Left lung (tissue), 10 donors: ENCODE measurements around the gene TSC22D3. TPM values are rescaled to one million over a fixed set of nuclear protein-coding genes. Genes with fewer than 3 reads are reported as not detected.
"Not testable (repeated sequence)": the region's sequence is repeated elsewhere in the genome, so short reads cannot be mapped to it uniquely, and the experiment has no call there.

Experiments used
- ATAC-seq: fragments of 200-7000 bp; cut with Tn5 transposase; one replicate; pipeline ENCODE4 v1.9.1; 2020; ENCODE audit warnings: moderate library complexity
- DNase-seq, 4 donors: peaks; one replicate each; pipeline ENCODE4 v3.0.0-alpha.2; 2013 to 2020
- H3K27ac ChIP-seq, 2 donors: fragments of 200-600 bp; sonication (generic) in 1 of 2; one replicate each; pipeline versions ENCODE4 v1.5.0 to v1.8.0; 2020 to 2021
- H3K27me3 ChIP-seq, 2 donors: fragments of 200-600 bp; sonication (generic) in 1 of 2; one replicate each; pipeline versions ENCODE4 v1.5.0 to v1.8.0; 2020 to 2021
- H3K36me3 ChIP-seq, 2 donors: fragments of 200-600 bp; sonication (generic) in 1 of 2; one replicate each; pipeline versions ENCODE4 v1.5.0 to v1.8.0; 2020 to 2021
- H3K4me1 ChIP-seq, 2 donors: fragments of 200-600 bp; one replicate each; pipeline ENCODE4 v1.8.0; 2021
- H3K4me3 ChIP-seq, 2 donors: fragments of 200-600 bp; sonication (generic) in 1 of 2; one replicate each; pipeline versions ENCODE4 v1.5.0 to v1.8.0; 2020 to 2021; ENCODE audit warnings: mild to moderate bottlenecking in 1 of 2
- H3K9me3 ChIP-seq, 2 donors: fragments of 200-600 bp; sonication (generic) in 1 of 2; one replicate each; pipeline versions ENCODE4 v1.5.0 to v1.8.0; 2020 to 2021
- CTCF ChIP-seq, 2 donors: fragments of 200-600 bp; sonication (generic) in 1 of 2; IDR thresholded peaks; one replicate each; pipeline versions ENCODE4 v1.5.0 to v1.8.0; 2021; ENCODE audit warnings: antibody characterized with exemption in 2 of 2
- intact Hi-C, 2 donors: fragments of 100-400 bp; cut with DNase I; formaldehyde crosslinking; loops; one replicate each; pipeline versions ENCODE4 v1.11.2 to v1.14.2; 2022
- polyA plus RNA-seq, 6 donors: library from polyadenylated mRNA; unstranded; fragments of 120-200 nt; gene quantifications; one replicate each; pipeline ENCODE4 v1.2.1, GENCODE V29; 2013; ENCODE audit not compliant: insufficient read length in 6 of 6
- total RNA-seq, 2 donors: library from RNA; stranded (reverse); fragmentation: NEBNext Ultra II Directional; extraction: Animal tissue kit (Norgen Biotek cat#: 25700); gene quantifications; one replicate each; pipeline ENCODE4 v1.2.1, GENCODE V29; 2021
- donor health status: DM: no; HTN: yes; CAD: no.
- donor health status: DM: no; HTN: no; CAD: no.

The TSC22D3 gene
- total and polyA plus RNA-seq, 8 donors = 119 to 156 (median 126) TPM

GRCh38 chrX:107674480-107675364, 100.9 kb downstream of the TSC22D3 start:
- Histone ChIP-seq H3K4me3 (peak overlapping the region in 1 of 2 donors; percentile 52), H3K27me3 (peaks cover 0 to 2% of the 10 kb centered on the region in 2 donors), H3K9me3 (no peaks in the 10 kb centered on the region), H3K4me1 (peaks cover 30 to 51% of the 10 kb centered on the region in 2 donors), H3K27ac (peak overlapping the region; percentile 83 to 99), H3K36me3 (no peaks in the 10 kb centered on the region)
- no peak for TF ChIP-seq CTCF (IDR thresholded peaks at IDR 0.05)
- DNase-seq = peak in 1 of 4 donors; percentile 69
- ATAC-seq = peak; percentile 7
- intact Hi-C loops = loop anchor here in 1 of 2 donors (5.0 kb wide), 1 partner anchor 43 kb away; no protein-coding TSS in a partner anchor

- Histone ChIP-seq H3K9me3 (no peaks in the 10 kb centered on the region), H3K4me1 (peaks cover 30 to 46% of the 10 kb centered on the region in 2 donors), H3K36me3 (no peaks in the 10 kb centered on the region), H3K4me3 (peak overlapping the region in 1 of 2 donors; percentile 52), H3K27me3 (peaks cover 0 to 2% of the 10 kb centered on the region in 2 donors), H3K27ac (peak overlapping the region; percentile 83 to 99)
- peak in 2 of 4 donors; percentile 87 to 88 for DNase-seq
- peak in 1 of 2 donors; percentile 35 for TF ChIP-seq CTCF (IDR thresholded peaks at IDR 0.05)
- peak; percentile 62 for ATAC-seq
- intact Hi-C loops = no loop called here
These were observed 101.6 kb downstream of the TSC22D3 start for GRCh38 chrX:107673933-107674479.

- peaks cover 30 to 41% of the 10 kb centered on the region in 2 donors for H3K4me1 ChIP-seq
- no peaks in the 10 kb centered on the region for H3K9me3 ChIP-seq
- DNase-seq (no peak), ATAC-seq (no peak)
- peaks cover 0 to 2% of the 10 kb centered on the region in 2 donors for H3K27me3 ChIP-seq
- intact Hi-C loops = no loop called here
- no peaks in the 10 kb centered on the region for H3K36me3 ChIP-seq
- peak overlapping the region; percentile 83 to 99 for H3K27ac ChIP-seq
- TF ChIP-seq CTCF (IDR thresholded peaks at IDR 0.05) = no peak
- H3K4me3 ChIP-seq = no peak overlapping the region
These were observed 102.2 kb downstream of the TSC22D3 start for GRCh38 chrX:107673431-107673830.

GRCh38 chrX:107672955-107673378, 102.6 kb downstream of the TSC22D3 start:
- H3K27ac ChIP-seq = peak overlapping the region; percentile 83 to 99
- H3K9me3 ChIP-seq = no peaks in the 10 kb centered on the region
- DNase-seq (peak in 3 of 4 donors; percentile 60 to 83 (median 75)), ATAC-seq (peak; percentile 63)
- peaks cover 30 to 36% of the 10 kb centered on the region in 2 donors for H3K4me1 ChIP-seq
- no peak overlapping the region for H3K4me3 ChIP-seq
- peak; percentile 47 to 64 for TF ChIP-seq CTCF (IDR thresholded peaks at IDR 0.05)
- H3K27me3 ChIP-seq = no peaks in the 10 kb centered on the region
- no peaks in the 10 kb centered on the region for H3K36me3 ChIP-seq
- intact Hi-C loops = no loop called here

GRCh38 chrX:107671256-107671655, 104.3 kb downstream of the TSC22D3 start:
- intact Hi-C loops, H3K4me3 ChIP-seq, H3K27me3 ChIP-seq, H3K36me3 ChIP-seq, ATAC-seq, H3K9me3 ChIP-seq, DNase-seq, H3K27ac ChIP-seq: not testable (repeated sequence)
- peaks cover 23 to 27% of the 10 kb centered on the region in 2 donors for H3K4me1 ChIP-seq
